ENCODE results near the gene AVPI1. TPM values are rescaled to one million over a fixed set of nuclear protein-coding genes. Genes with fewer than 3 reads are reported as not detected.

AVPI1 gene
- total RNA-seq (2021) (2.4 and 2.6 TPM in 2 replicates), Bru-seq, nascent RNA (percentile 43 among the genes with signal in this experiment), BruChase-seq, experiment 1, labeled RNA remaining after a 2-hour chase (percentile 39 among the genes with signal in this experiment), BruChase-seq, experiment 2, labeled RNA remaining after a 6-hour chase (percentile 33 among the genes with signal in this experiment)
- long read RNA-seq, transcript AVPI1-201 (3 exons, 1,457 nt), result major isoform, 5 of 8 reads
- long read RNA-seq, partial matches to known transcripts, result 0 of 8 reads
- long read RNA-seq, other reads (novel, unspliced or antisense), result 3 of 8 reads

DNA sequence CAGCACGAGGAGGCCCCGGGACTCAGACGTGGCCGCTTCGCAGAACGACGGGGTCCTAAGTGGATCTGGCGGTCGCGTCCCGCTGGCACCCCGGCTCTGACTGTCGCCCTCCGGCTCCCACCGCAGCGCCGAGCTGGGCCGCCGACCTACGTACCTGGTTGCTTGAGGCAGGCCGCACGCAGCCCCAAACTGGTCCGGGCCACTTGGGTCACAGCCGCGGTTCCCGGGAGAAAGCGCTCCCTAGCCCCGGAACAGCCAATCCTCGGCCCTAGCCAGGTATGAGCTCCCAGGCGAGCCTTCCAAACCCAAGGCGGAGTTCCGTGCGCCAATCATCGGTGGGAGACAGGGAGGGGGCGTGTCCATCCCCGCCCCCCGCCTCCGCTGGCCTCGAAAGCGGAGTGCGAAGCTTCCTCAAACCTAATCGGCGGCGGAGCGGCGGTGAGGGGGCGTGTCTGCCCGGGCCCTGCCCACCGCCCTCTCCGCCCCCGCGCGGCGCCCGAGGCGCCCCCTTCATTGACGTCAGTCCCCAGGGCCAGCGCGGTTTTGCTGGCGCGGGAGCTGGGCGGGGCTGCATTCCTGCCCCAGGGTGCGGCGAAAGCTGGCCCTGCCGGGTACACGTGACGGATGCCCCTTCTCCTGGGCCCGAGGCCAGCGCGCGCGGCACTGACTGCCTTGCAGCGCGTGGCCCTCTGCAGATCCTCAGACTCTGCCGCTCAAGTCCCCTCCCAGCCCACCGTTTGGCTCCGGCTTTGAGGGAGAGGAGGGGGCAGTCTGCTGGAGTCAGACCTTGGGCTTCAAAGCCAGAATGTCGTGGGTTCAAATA lies at the start of gene AVPI1:
Gene AVPI1 (minus strand): TSS at position 280 of the 823 bp plus-strand sequence. CDS start 7,336 bp downstream, outside the sequence.
- ChIA-PET CTCF (interaction anchor here (0.5 to 1.9 kb wide), 7 partner anchors 9 to 358 kb away, joined by 3 to 12 read pairs (median 5); partner anchors contain the start of gene ZFYVE27), POLR2A (ENCODE audit: low non-redundant PET) (interaction anchor here (0.5 to 1.0 kb wide), 5 partner anchors 14 to 1596 kb away, joined by 3 to 5 read pairs (median 3); no protein-coding TSS in a partner anchor)
- peak; percentile 98 for DNase-seq (ENCODE audit: low spot score)
- Histone ChIP-seq H3K27ac (ENCODE audit: low read depth, low read length, poor library complexity, severe bottlenecking) (peak within 1 kb of the TSS; percentile 79), H3K4me1 (ENCODE audit: insufficient read depth, low read length, poor library complexity, severe bottlenecking) (peaks cover 9% of the 10 kb centered on the region), H3K36me3 (ENCODE audit: insufficient read depth, low read length, poor library complexity, severe bottlenecking) (no peaks in the 10 kb centered on the region), H3K27me3 (replicated peaks; ENCODE audit: insufficient read depth, low read depth, low read length, poor library complexity) (no peaks in the 10 kb centered on the region), H3K4me3 (ENCODE audit: low read depth, low read length, poor library complexity, severe bottlenecking) (peak within 1 kb of the TSS; percentile 61), H3K9me3 (ENCODE audit: low read depth, low read length, poor library complexity, severe bottlenecking) (no peaks in the 10 kb centered on the region)
- TF ChIP-seq, protein P1, sequence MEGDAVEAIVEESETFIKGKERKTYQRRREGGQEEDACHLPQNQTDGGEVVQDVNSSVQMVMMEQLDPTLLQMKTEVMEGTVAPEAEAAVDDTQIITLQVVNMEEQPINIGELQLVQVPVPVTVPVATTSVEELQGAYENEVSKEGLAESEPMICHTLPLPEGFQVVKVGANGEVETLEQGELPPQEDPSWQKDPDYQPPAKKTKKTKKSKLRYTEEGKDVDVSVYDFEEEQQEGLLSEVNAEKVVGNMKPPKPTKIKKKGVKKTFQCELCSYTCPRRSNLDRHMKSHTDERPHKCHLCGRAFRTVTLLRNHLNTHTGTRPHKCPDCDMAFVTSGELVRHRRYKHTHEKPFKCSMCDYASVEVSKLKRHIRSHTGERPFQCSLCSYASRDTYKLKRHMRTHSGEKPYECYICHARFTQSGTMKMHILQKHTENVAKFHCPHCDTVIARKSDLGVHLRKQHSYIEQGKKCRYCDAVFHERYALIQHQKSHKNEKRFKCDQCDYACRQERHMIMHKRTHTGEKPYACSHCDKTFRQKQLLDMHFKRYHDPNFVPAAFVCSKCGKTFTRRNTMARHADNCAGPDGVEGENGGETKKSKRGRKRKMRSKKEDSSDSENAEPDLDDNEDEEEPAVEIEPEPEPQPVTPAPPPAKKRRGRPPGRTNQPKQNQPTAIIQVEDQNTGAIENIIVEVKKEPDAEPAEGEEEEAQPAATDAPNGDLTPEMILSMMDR (conservative IDR thresholded peaks at IDR 0.05; ENCODE audit: low read depth, low read length), result no peak
- TF ChIP-seq EZH2 (IDR thresholded peaks at IDR 0.05; ENCODE audit: borderline replicate concordance, low read depth, low read length, poor library complexity, severe bottlenecking), result no peak
- intact Hi-C loops (cut with micrococcal nuclease; ENCODE audit: unreplicated experiment), result loop anchor here (5.0 kb wide), 1 partner anchor 45 kb away; the partner anchor contains the start of gene PI4K2A
- BruUV-seq (replicated peaks), result no TSS peak

DNA sequence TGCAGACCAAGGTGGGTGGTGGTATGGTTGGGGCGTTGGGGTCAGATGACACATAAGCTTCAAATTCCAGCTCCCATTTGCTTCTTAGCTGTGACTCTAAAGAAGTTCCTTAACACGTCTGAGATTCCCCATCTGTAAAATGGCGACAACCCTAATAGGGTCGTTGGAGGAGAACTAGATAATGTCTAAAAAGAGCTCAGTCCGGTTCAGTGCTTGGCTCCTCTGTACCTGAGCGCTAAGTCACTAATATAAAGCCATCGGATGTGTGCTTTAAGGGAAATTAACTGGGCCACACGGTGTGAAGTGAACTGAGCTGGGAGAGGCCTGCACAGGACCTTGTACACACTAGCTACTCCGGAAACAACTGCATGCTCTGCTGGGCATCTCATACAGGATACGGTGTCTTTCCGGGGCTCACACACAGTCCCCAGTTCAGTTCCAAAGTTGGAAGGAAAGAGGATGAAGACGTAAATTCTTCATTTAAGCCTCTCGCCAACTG lies 49.4 kb upstream of the AVPI1 start:
- BruUV-seq (replicated peaks), result no TSS peak
- POLR2A ChIA-PET (ENCODE audit: low non-redundant PET), result no interaction called here
- no peaks in the 10 kb centered on the region for H3K9me3 ChIP-seq (ENCODE audit: low read depth, low read length, poor library complexity, severe bottlenecking)
- no peaks in the 10 kb centered on the region for H3K27me3 ChIP-seq (replicated peaks; ENCODE audit: insufficient read depth, low read depth, low read length, poor library complexity)
- intact Hi-C loops (cut with micrococcal nuclease; ENCODE audit: unreplicated experiment), result no loop called here
- DNase-seq (ENCODE audit: low spot score), result no peak
- peaks cover 3% of the 10 kb centered on the region for H3K36me3 ChIP-seq (ENCODE audit: insufficient read depth, low read length, poor library complexity, severe bottlenecking)
- CTCF ChIA-PET, result interaction anchor here (0.7 to 1.0 kb wide), 2 partner anchors 25 to 49 kb away, joined by 3 to 4 read pairs; partner anchors contain the start of gene AVPI1
- no peak for TF ChIP-seq EZH2 (IDR thresholded peaks at IDR 0.05; ENCODE audit: borderline replicate concordance, low read depth, low read length, poor library complexity, severe bottlenecking)
- TF ChIP-seq, protein P1 (conservative IDR thresholded peaks at IDR 0.05; ENCODE audit: low read depth, low read length), result no peak
- H3K4me3 ChIP-seq (ENCODE audit: low read depth, low read length, poor library complexity, severe bottlenecking), result peak overlapping the region; percentile 80
- H3K27ac ChIP-seq (ENCODE audit: low read depth, low read length, poor library complexity, severe bottlenecking), result peak overlapping the region; percentile 87
- peaks cover 15% of the 10 kb centered on the region for H3K4me1 ChIP-seq (ENCODE audit: insufficient read depth, low read length, poor library complexity, severe bottlenecking)

- CTCF ChIA-PET, result interaction anchor here (0.5 to 1.6 kb wide), 3 partner anchors 25 to 109 kb away, joined by 3 to 8 read pairs (median 6); no protein-coding TSS in a partner anchor
- Histone ChIP-seq H3K4me3 (ENCODE audit: low read depth, low read length, poor library complexity, severe bottlenecking) (no peak overlapping the region), H3K27ac (ENCODE audit: low read depth, low read length, poor library complexity, severe bottlenecking) (no peak overlapping the region), H3K36me3 (ENCODE audit: insufficient read depth, low read length, poor library complexity, severe bottlenecking) (no peaks in the 10 kb centered on the region), H3K4me1 (ENCODE audit: insufficient read depth, low read length, poor library complexity, severe bottlenecking) (peaks cover 6% of the 10 kb centered on the region), H3K9me3 (ENCODE audit: low read depth, low read length, poor library complexity, severe bottlenecking) (no peaks in the 10 kb centered on the region), H3K27me3 (replicated peaks; ENCODE audit: insufficient read depth, low read depth, low read length, poor library complexity) (no peaks in the 10 kb centered on the region)
- no peak for DNase-seq (ENCODE audit: low spot score)
- no TSS peak for BruUV-seq (replicated peaks)
- intact Hi-C loops (cut with micrococcal nuclease; ENCODE audit: unreplicated experiment), result loop anchor here (5.0 kb wide), 1 partner anchor 162 kb away; the partner anchor contains the start of gene ANKRD2
- TF ChIP-seq, protein P1 (conservative IDR thresholded peaks at IDR 0.05; ENCODE audit: low read depth, low read length), result no peak
- no peak for TF ChIP-seq EZH2 (IDR thresholded peaks at IDR 0.05; ENCODE audit: borderline replicate concordance, low read depth, low read length, poor library complexity, severe bottlenecking)
- POLR2A ChIA-PET (ENCODE audit: low non-redundant PET), result interaction anchor here (0.7 kb wide), 1 partner anchor 21 kb away, joined by 15 read pairs; the partner anchor contains the start of gene MARVELD1
These were observed 47.0 kb upstream of the AVPI1 start for GRCh38 chr10:97734021-97734420.
